GM12873 (cell line): ENCODE results near the gene FUZ.

Source experiments
- TF ChIP-seq, protein P1 (sequence below): IDR thresholded peaks from 2 replicates; pipeline ENCODE4 v1.5.1; 2012; ENCODE audit warnings: low read depth, mild to moderate bottlenecking, moderate library complexity, low read length, control low read depth; ENCODE audit not compliant: insufficient read depth; ENCODE audit errors: missing control alignments

FUZ gene

DNA sequence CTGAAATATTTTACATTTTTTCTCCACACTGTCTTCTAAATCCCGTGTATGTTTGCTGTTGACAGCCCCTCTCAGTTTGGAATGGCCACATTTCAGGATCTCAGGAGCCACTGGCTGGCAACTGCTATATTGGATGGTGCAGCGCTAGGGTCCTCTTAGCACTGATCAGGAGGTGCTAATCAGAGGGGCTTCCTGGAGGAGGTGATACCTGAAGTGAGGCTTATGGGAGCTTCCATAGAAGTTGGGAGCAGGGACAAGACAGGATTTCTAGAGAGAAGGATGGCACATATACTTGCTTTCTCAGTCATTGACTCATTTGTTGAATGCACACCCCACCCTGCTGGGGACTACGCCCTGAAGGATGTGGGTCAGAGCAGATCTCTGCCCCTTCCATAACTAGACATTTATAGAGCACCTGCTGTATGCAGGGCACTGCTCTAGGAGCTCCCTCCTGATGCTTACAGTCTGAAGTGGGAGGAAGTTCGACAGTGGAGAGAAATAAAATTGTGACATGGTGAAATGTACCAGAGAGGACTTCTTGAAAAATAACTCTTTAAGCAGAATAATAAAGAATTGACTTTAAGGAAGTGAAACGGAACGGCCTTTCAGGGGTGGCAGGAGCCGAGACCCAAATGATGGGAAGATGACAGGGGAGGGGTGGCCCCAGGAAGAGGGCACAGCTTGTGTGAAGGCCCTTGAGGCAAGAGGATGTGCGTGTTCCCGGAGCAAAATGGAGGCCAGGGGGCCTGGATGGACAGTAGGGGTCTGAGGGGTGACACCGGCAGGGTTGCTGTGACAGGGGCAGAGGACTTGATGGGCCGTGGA, 33.1 kb downstream of the FUZ start:
- TF ChIP-seq, protein P1, sequence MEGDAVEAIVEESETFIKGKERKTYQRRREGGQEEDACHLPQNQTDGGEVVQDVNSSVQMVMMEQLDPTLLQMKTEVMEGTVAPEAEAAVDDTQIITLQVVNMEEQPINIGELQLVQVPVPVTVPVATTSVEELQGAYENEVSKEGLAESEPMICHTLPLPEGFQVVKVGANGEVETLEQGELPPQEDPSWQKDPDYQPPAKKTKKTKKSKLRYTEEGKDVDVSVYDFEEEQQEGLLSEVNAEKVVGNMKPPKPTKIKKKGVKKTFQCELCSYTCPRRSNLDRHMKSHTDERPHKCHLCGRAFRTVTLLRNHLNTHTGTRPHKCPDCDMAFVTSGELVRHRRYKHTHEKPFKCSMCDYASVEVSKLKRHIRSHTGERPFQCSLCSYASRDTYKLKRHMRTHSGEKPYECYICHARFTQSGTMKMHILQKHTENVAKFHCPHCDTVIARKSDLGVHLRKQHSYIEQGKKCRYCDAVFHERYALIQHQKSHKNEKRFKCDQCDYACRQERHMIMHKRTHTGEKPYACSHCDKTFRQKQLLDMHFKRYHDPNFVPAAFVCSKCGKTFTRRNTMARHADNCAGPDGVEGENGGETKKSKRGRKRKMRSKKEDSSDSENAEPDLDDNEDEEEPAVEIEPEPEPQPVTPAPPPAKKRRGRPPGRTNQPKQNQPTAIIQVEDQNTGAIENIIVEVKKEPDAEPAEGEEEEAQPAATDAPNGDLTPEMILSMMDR = no peak

DNA sequence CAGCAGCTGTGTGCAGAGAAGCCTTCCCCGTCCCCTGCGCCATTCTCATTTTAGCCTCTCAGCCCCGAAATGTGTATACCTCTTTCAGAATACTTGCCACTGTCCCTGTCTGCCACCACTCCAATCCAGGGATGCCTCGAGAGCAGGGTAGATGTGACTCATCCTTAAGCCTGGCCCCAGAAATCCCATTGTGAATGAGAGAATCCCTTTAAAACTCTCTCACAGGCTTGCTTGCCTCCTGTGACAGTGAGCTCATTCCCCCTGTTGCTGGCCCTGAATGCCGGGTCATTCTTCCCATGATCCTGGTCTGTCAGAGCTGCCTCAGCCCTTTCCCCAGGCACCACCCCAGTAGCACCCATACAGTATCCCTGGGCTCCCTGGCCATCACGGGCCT, 36.7 kb downstream of the FUZ start:
- TF ChIP-seq, protein P1 = no peak

DNA sequence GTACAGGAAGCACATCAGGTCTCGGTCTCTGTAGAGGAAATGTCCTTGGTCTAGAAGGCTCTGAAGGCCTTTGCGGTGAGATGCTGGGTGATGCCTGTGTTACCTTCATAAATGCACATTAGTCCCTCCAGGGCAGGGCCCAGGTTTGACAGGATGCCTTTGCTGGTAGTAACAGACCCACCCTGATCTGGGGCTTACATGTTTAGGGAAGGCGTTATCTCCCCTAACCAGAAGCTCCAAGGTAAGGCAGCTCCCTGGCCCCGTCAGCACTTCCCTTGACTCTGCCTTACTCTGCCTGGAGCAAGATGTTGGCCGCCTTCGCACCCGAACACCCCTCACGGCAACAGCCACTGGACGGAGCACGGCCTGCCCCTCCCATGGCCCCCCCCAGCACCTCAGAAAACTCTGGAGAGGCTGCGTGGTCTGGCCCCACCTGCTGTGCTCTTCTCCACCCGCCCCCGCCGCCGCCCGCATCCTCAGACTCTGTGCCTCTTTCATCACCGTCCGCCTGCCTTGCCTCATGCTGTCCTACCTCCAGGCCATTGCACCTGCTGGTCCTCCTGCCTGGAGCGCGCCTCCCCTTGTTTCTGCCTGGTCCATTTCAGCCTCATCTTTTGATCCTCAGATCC, 37.2 kb downstream of the FUZ start:
- TF ChIP-seq, protein P1 = no peak

DNA sequence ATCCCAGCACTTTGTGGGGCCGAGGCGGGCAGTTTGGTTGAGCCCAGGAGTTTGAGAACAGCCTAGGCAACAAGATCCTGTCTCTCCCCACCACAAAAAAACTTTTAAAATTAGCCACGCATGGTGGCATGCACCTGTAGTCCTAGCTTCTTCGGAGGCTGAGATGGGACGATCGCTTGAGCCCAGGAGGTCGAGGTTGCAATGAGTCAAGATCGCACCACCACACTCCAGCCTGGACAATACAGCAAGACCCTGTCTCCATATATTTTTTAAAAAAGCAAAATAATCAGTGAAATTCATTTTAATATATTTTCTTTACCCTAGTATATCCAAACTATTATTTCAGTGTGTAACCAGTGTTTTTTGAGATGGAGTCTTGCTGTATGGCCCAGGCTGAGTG, 38.1 kb downstream of the FUZ start:
- TF ChIP-seq, protein P1 = no peak

DNA sequence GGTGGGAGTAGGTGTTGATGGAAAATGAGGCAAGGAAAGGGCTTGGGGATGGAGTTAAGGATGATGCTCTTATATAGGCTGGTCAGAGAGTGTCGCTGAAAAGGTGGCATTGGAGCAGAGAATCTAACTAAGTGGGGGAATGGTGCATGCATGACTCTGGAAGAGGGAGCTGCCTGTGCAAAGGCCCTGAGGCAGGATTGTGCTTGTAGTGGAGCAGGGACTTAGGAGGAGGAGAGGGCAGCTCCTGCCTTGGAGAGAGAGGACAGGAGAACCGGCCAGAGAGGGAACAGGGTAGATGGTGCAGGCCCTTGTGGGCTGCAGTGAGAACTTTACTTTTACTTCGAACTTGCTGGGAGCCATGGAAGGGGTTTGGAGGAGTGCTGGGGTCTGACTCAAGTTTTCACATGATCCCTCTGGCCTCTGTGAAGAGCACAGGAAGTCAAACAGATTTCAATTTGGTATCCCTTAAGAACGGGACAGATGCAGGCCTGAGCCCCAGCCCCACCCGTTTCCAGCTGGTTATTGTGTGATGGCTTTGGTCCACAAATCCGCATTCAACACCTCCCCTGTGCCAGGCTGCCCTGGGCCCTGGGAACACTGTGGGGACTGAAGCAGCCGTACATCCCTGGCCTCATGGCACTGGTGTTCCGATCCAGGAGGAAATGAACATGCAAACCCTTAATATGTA, 39.3 kb downstream of the FUZ start:
- TF ChIP-seq, protein P1 = no peak

DNA sequence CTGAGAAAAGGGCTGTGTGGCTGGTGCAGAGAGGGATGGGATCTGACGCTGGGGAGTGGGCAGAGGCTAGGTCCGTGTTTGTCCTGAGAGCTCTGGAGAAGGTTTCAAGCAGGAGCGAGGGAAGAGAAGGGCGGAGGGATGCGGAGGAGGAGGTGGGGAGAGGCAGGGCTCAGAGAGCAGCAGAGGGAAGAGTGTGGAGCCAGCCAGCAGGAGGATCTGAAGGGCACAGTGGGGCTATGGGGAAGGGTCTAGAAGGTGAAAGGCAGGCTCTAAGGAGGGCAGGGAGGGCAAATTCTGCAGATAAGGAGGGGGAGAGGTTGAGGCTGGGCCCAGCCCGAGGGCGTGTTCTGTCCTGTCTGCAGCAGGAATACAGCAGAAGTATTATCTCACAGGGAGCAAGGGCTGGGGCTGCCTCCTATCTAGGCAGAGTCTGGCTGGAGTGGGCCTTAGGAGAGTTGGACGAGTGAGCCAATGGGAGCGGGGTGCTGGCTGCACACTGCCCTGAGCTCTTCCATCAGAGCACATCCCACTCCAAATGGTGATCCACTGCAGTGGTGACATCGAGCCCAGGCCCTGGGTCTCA, 40.2 kb downstream of the FUZ start:
- TF ChIP-seq, protein P1 = no peak

DNA sequence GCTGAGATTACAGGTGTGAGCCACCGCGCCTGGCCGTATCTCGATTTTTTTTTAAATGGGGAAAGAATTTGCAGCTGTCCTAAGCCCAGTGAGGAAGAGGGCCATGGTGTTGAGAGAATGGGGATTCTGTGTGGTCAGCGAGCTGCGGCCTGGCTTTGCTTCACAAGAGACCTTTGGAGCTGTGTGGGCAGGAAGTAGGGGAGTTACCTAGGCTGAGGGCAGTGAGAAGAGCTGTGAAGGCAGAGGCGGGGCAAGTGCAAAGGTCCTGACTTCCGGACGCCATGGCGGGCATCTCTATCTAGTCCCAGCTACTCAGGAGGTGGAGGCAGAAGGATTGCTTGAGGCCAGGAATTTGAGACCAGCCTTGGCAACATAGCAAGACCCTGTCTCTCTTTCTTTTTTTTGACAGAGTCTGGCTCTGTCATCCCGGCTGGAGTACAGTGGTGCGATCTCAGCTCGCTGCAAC, 41.4 kb downstream of the FUZ start:
- TF ChIP-seq, protein P1 = no peak
